Stimulated activated naive CD8-positive, alpha-beta T cell treated with anti-CD3 and anti-CD28 coated beads, Interleukin-15, Interleukin-2, amounts not matched to agents 100 ng/mL and 50 ng/mL, for 24 hours (primary cell): ENCODE data around the gene ZNF425.
"Not testable (repeated sequence)": the region's sequence is repeated elsewhere in the genome, so short reads cannot be mapped to it uniquely, and the experiment has no call there.

Experiments
- H3K27ac Mint-ChIP-seq: one replicate; pipeline ENCODE4 v1.8.0; 2021; ENCODE audit warnings: mild to moderate bottlenecking, mixed read lengths
- H3K27me3 Mint-ChIP-seq: one replicate; pipeline ENCODE4 v1.8.0; 2021; ENCODE audit warnings: mixed read lengths
- H3K36me3 Mint-ChIP-seq: one replicate; pipeline ENCODE4 v1.8.0; 2021; ENCODE audit warnings: low read depth, mixed read lengths
- H3K4me1 Mint-ChIP-seq: one replicate; pipeline ENCODE4 v1.8.0; 2021; ENCODE audit warnings: low read depth, mixed read lengths
- H3K4me3 Mint-ChIP-seq: one replicate; pipeline ENCODE4 v1.8.0; 2021; ENCODE audit warnings: mild to moderate bottlenecking, mixed read lengths
- H3K9me3 Mint-ChIP-seq: one replicate; pipeline ENCODE4 v1.8.0; 2021; ENCODE audit warnings: mixed read lengths

Gene ZNF425

DNA sequence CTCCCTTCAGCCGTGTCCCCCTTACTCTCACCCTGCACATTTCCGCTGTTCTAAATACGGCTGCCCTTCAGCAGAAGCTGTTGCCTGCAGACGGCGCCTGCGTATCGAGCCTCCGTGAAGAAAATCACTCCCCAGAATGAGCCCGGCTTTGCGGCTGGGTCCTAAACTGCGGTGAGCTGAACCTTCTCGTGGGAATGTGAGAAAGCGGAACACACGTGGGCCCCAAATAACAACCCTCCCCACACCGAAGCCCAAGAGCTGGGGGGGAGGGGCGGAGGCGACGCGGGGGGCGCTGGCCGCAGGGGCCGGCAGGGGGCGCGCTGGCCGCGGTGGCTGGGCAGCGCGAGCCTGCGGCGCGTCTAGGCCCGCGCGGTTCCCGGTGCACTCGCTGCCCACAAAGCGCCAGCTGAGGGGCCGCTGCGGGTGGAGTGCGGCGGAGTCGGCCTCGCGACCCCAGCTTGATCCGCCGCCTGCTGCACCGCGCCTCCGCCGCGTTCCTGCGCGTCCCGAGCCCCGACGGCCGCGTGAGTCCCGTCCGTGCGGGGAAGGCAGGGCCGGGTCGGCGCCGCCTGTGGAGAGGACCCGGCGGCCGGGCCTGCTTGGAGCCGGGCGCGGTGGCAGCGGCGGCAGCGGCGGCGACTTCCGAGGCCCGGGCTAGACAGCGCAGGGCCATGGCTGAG lies 21.1 kb upstream of the ZNF425 start, which contains the start of gene ZNF398:
Gene ZNF398 (plus strand): TSS at position 382 of the 680 bp plus-strand sequence. CDS start 290 bp downstream, at position 672.
- peak within 1 kb of the TSS; percentile 92 for H3K4me3 Mint-ChIP-seq
- peaks cover 40% of the 10 kb centered on the region for H3K4me1 Mint-ChIP-seq
- no peaks in the 10 kb centered on the region for H3K9me3 Mint-ChIP-seq
- H3K36me3 Mint-ChIP-seq, result peaks cover 15% of the 10 kb centered on the region
- H3K27ac Mint-ChIP-seq, result peak within 1 kb of the TSS; percentile 95
- no peaks in the 10 kb centered on the region for H3K27me3 Mint-ChIP-seq

DNA sequence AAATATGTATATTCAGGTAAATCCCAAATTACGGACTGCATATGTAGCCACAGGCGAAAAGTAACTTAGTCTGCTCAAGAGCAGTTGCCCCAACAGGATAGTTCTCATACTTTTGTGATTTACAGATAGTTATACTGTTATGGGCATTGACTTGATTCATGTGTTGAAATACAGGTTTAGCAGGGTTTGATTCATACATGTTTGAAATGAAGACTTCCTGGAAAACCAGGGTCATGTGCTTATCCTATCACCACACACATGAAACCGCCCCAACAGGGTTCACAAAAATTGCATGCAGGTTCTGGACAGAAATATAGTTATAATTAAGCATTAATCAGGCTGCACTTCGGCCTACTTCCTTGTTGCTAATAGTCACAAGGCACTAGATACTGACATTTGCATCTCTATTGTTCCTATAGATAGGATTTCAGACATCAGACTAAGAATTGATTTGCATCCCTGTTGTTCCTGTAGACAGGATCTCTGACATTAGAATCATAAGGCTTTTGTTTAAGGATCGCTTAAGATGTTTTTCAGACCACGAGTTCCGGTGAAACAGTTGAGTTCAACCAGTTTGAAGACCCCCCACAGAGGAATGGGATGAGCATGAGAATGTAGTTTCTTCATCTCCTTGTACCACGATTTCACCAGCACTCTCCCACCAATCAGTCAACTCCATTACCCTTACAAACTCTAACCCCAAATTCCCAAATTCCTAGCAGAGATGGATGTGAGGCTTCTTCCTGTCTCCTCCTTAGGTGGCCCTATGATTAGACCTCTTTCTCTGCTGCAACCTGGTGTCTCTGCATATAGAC lies 19.1 kb upstream of the ZNF425 start:
- H3K36me3 Mint-ChIP-seq, result peaks cover 13% of the 10 kb centered on the region
- H3K9me3 Mint-ChIP-seq, result no peaks in the 10 kb centered on the region
- peaks cover 35% of the 10 kb centered on the region for H3K4me1 Mint-ChIP-seq
- H3K4me3 Mint-ChIP-seq, result peak overlapping the region; percentile 92
- H3K27me3 Mint-ChIP-seq, result no peaks in the 10 kb centered on the region
- H3K27ac Mint-ChIP-seq, result peak overlapping the region; percentile 62

DNA sequence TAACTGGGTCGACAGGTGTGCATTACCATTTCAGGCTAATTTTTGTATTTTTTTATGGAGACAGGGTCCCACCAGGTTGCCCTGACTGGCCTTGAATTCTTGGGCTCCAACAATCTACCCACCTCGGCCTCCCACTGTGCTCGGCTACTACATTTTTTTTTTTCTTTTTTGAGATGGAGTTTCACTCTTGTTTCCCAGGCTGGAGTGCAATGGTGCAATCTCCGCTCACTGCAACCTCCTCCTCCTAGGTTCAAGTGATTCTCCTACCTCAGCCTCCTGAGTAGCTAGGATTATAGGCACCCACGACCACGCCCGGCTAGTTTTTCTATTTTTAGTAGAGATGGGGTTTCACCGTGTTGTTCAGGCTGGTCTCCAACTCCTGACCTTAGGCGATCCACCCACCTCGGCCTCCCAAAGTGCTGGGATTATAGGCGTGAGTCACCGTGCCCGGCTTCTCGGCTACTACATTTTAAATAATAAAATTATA lies 18.4 kb upstream of the ZNF425 start:
- H3K27me3 Mint-ChIP-seq, H3K9me3 Mint-ChIP-seq, H3K27ac Mint-ChIP-seq, H3K4me3 Mint-ChIP-seq: not testable (repeated sequence)
- peaks cover 30% of the 10 kb centered on the region for H3K4me1 Mint-ChIP-seq
- H3K36me3 Mint-ChIP-seq, result peaks cover 13% of the 10 kb centered on the region

DNA sequence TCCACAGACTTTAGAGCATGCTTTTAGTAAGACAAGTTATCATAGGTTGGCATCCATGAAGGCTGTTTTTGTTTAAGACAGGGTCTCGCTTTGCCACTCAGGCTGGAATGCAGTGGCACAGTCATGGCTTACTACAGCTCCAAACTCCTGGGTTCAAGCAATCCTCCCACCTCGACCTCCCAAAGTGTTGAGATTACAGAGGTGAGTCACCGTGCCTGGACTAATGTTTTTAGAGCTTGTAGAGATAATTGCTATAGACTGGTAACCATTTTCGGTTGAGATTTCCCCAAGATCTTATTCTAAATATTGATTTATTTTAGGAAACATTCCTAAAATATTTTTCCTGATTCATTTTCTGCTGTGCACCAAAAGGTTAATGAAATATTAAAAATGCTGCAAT lies 15.8 kb upstream of the ZNF425 start:
- no peaks in the 10 kb centered on the region for H3K9me3 Mint-ChIP-seq
- no peaks in the 10 kb centered on the region for H3K27me3 Mint-ChIP-seq
- peaks cover 20% of the 10 kb centered on the region for H3K4me1 Mint-ChIP-seq
- H3K27ac Mint-ChIP-seq, result no peak overlapping the region
- H3K36me3 Mint-ChIP-seq, result peaks cover 19% of the 10 kb centered on the region
- H3K4me3 Mint-ChIP-seq, result no peak overlapping the region

DNA sequence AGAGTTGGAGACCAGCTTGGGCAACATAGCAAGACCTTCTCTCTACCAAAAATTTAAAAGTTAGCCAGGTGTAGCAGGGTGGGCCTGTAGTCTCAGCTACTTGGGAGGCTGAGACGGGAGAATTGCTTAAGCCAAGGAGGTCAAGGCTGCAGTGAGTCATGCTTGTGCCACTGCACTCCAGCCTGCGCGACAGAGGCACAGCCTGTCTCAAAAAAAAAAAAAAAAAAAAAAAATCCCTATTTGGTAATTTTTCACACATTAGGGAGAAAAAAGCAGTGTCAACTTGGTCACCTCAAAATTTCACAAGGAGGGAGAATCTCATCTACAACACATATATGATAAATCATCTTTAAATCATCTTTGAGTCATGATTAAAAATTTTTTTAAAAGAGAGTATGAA lies 14.7 kb upstream of the ZNF425 start:
- Mint-ChIP-seq H3K36me3 (peaks cover 17% of the 10 kb centered on the region), H3K27me3 (no peaks in the 10 kb centered on the region), H3K4me3 (no peak overlapping the region), H3K27ac (no peak overlapping the region), H3K4me1 (peaks cover 10% of the 10 kb centered on the region), H3K9me3 (no peaks in the 10 kb centered on the region)

DNA sequence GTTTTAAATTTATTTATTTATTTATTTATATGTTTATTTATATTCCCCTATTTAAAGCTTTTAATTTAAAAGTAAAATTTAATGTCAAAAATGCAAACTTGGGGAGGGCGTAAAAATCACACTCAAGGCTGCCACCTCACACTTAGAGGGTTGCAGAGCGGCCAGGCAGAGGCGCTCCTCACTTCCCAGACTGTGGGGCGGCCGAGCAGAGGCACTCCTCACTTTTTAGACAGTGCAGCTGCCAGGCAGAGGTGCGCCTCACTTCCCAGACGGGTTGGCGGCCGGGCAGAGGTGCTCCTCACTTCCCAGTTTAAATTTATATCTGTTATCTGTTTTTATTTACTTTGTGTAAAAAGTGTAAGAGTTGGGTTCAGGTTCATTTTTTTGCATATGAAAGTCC lies 10.0 kb upstream of the ZNF425 start:
- Mint-ChIP-seq H3K27me3 (no peaks in the 10 kb centered on the region), H3K27ac (no peak overlapping the region), H3K9me3 (no peaks in the 10 kb centered on the region), H3K36me3 (peaks cover 29% of the 10 kb centered on the region), H3K4me3 (no peak overlapping the region), H3K4me1 (no peaks in the 10 kb centered on the region)

DNA sequence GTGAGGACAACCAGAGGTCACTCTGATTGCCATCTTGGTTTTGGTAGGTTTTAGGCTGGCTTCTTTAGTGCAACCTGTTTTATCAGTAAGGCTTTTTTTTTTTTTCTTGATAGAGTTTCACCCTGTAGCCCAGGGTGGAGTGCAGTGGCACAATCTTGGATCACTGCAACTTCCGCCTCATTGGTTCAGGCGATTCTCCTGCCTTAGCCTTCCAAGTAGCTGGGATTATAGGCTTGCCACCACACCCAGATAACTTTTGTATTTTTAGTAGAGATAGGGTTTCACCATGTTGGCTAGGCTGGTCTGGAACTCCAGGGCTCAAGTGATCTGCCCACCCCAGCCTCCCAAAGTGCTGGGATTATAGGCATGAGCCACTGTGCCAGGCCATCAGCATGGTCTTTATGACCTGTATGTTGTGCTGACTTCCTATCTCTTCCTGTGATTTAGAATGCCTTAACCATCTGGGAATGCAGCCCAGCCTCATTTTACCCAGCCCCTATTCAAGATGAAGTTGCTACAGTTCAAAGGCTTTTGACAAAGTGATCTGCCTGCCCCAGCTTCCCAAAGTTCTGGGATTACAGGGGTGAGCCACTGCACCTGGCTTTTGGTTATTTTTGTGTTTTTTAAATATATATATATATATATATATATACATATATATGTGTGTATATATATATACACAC lies 7.0 kb upstream of the ZNF425 start:
- Mint-ChIP-seq H3K9me3 (peaks cover 5% of the 10 kb centered on the region), H3K4me1 (peaks cover 2% of the 10 kb centered on the region), H3K27me3 (no peaks in the 10 kb centered on the region), H3K36me3 (peaks cover 51% of the 10 kb centered on the region), H3K4me3 (no peak overlapping the region), H3K27ac (no peak overlapping the region)

DNA sequence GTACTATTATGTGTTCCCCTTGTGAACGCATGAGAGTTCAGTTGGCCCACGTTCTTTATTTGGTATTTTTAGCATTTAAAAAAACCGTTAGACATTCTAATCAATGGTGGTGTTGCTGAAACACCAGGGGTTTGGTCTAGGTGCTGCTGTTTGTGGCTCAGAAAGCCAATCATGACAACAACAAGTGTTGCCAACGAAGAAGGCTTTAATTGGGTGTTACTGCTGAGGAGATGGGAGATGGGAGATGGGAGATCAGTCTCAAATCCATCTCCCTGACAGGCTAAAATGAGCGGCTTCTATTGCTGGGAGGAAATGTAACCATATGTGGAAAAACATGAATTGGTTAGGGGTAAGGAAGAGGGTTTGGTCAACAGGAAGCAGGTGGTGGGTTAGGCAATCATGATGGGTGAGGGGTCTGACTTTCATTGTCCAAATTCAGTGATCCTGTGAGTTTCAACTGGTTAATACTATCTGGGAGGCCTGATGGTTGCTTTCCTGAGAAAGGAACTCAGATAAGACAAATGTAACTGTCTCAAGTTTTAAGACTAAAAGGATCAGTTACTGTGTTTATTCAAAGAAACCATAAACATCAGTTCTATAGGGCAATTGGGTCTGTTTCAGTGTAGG lies 4.6 kb upstream of the ZNF425 start:
- no peak overlapping the region for H3K4me3 Mint-ChIP-seq
- H3K27me3 Mint-ChIP-seq, result no peaks in the 10 kb centered on the region
- H3K9me3 Mint-ChIP-seq, result peaks cover 5% of the 10 kb centered on the region
- H3K27ac Mint-ChIP-seq, result no peak overlapping the region
- peaks cover 10% of the 10 kb centered on the region for H3K4me1 Mint-ChIP-seq
- peaks cover 54% of the 10 kb centered on the region for H3K36me3 Mint-ChIP-seq

DNA sequence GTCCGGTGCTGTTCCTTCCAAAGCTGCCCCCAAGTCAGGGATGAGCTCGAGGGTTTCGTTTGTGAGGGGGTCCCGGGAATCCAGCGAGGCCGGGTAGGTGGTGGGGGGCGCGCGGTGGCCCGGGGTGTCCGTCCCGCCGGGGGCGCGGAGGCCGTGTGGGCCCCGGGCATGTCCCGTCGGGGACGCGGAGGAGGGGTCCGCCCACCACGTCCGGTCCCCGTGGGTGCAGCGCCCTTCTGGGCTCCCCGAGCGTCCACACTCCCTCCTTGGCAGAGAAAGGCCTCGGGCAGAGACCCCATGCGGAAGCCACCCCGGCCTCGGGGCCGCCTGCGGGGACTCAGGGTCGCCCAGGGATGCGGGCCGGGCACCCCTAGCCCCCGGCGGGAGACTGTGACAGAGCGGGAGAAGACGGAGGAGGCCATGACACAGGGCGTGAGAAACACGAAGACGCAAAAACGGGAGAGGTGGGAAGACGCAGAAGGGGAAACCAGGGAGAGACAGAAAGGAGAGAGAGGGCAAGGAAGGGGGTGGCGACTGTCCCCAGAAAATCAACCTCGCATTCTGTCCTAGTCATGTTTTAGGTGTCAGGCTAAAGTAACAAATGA lies 640 bp upstream of the ZNF425 start:
- H3K4me3 Mint-ChIP-seq, result peak overlapping the region; percentile 98

DNA sequence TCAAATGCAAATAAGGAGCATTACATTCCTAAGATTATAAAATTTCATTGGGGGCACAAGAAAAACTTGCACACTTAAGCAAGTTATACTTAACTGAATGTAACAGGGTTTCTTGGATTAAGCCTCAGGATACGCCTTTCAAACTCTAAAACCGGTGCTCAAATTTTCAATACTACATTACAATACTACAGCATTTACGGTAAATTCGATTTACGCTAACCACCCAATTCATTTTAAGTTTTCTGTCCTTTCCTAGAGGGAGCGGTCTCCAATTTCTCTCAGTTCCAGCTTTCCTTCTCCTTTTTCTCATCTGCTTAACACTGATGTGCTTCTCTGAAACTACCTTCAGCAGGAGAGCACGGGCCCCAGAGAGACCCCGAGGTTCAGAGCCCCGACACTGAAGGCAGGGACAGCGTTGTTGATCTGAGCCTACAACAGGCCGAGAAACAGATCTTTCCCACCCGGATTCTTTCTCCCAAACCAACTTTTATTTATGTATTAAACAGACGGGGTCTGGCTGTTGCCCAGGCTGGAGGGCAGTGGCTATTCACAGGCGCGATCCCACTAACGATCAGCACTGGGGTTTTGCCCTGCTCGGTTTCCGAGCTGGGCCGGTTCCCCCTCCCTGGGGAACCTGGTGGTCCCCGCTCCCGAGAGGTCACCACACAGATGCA lies 798 bp downstream of the ZNF425 start:
- Mint-ChIP-seq H3K36me3 (peaks cover 25% of the 10 kb centered on the region), H3K27me3 (no peaks in the 10 kb centered on the region)

More for the DNA sequence above, 640 bp upstream of the ZNF425 start:
- peak overlapping the region; percentile 100 for H3K27ac Mint-ChIP-seq
- H3K27me3 Mint-ChIP-seq, result no peaks in the 10 kb centered on the region
- H3K36me3 Mint-ChIP-seq, result peaks cover 39% of the 10 kb centered on the region
- peaks cover 5% of the 10 kb centered on the region for H3K9me3 Mint-ChIP-seq
- H3K4me1 Mint-ChIP-seq, result peaks cover 18% of the 10 kb centered on the region

DNA sequence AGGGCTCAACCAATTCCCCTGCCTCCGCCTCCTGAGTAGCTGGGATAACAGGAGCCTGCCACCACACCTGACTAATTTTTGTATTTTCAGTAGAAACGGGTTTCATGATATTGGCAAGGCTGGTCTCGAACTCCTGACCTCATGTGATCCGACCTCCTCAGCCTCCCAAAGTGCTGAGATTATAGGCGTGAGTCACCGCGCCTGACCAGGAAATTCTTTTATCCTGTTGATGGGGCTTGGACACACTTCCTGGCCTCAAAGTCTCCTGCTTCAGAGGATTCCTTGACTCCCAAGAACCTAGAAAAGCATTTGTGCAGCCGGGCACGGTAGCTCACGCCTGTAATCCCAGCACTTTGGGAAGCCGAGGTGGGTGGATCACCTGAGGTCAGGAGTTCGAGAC lies 16.2 kb downstream of the ZNF425 start:
- H3K27me3 Mint-ChIP-seq, result no peaks in the 10 kb centered on the region

More for the DNA sequence above, 798 bp downstream of the ZNF425 start:
- H3K4me1 Mint-ChIP-seq, result peaks cover 18% of the 10 kb centered on the region
- no peaks in the 10 kb centered on the region for H3K9me3 Mint-ChIP-seq
- peak overlapping the region; percentile 100 for H3K27ac Mint-ChIP-seq
- H3K4me3 Mint-ChIP-seq, result peak overlapping the region; percentile 98

DNA sequence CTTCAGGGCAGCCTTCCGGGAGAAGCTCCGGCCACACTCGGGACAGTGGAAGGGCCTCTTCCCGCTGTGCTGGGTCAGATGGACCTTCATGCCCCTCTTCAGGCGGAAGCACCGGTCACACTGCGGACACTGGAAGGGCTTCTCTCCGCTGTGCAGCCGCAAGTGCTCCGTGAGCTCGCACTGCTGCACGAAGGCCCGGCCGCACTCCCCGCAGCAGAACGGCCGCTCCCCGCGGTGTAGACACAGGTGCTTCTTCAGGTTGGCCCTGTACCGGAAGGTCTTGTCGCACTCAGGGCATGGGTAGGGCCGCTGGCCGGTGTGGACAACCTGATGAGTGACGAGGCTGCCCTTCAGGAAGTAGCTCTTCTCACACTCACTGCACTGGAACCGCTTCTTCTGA lies 21.4 kb downstream of the ZNF425 start:
- H3K4me1 Mint-ChIP-seq, result no peaks in the 10 kb centered on the region
- H3K4me3 Mint-ChIP-seq, result no peak overlapping the region
- H3K36me3 Mint-ChIP-seq, result no peaks in the 10 kb centered on the region
- H3K9me3 Mint-ChIP-seq, result no peaks in the 10 kb centered on the region
- no peak overlapping the region for H3K27ac Mint-ChIP-seq
- no peaks in the 10 kb centered on the region for H3K27me3 Mint-ChIP-seq

More for the DNA sequence above, 16.2 kb downstream of the ZNF425 start:
- no peaks in the 10 kb centered on the region for H3K4me1 Mint-ChIP-seq
- H3K27ac Mint-ChIP-seq, result no peak overlapping the region
- no peaks in the 10 kb centered on the region for H3K9me3 Mint-ChIP-seq
- no peak overlapping the region for H3K4me3 Mint-ChIP-seq
- H3K36me3 Mint-ChIP-seq, result no peaks in the 10 kb centered on the region

DNA sequence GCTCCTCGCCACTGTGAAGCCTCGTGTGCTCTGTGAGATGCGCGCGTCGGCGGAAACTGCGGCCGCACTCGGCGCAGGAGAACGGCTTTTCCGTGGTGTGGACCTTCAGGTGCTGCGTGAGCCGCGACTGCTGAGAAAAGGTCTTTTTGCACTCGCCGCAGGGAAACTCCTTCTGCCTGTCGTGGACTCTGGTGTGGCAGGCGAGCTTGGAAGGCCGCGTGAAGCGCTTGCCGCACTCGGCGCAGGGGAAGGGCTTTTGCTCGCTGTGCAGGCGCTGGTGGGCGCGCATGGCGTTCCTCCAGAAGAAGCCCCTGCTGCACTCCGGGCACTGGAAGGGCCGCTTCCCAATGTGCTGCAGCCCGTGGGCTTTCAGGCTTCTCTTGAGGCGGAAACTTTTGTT lies 21.9 kb downstream of the ZNF425 start:
- no peaks in the 10 kb centered on the region for H3K4me1 Mint-ChIP-seq
- H3K4me3 Mint-ChIP-seq, result no peak overlapping the region
- no peaks in the 10 kb centered on the region for H3K36me3 Mint-ChIP-seq
- H3K27ac Mint-ChIP-seq, result no peak overlapping the region
- H3K9me3 Mint-ChIP-seq, result no peaks in the 10 kb centered on the region
- no peaks in the 10 kb centered on the region for H3K27me3 Mint-ChIP-seq

DNA sequence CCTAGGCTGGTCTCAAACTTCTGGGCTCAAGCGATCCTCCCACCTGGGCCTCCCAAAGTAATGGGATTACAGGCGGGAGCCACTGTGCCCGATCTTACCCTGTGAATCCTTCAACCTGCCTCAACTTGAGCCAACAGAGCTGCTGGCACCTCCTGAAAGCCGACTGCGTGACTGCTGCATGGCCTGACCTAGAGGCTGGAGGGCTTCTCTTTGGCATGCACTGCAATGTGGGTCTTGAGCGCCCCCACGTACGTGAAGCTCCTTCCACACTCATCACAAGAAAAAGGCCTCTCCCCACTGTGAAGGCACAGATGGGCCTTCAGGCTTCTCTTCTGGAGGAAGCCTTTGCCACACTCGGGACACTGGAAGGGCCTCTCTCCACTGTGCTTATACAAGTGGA lies 22.7 kb downstream of the ZNF425 start:
- Mint-ChIP-seq H3K36me3 (no peaks in the 10 kb centered on the region), H3K27me3 (no peaks in the 10 kb centered on the region), H3K4me1 (no peaks in the 10 kb centered on the region), H3K9me3 (no peaks in the 10 kb centered on the region), H3K4me3 (no peak overlapping the region), H3K27ac (no peak overlapping the region)
